Activated CD4-positive, alpha-beta T cell treated with anti-CD3 and anti-CD28 coated beads, Interleukin-10, Interleukin-2, amounts not matched to agents 100 ng/mL and 50 ng/mL, durations not matched to agents 16 hours and 8 hours (primary cell): Measurements from ENCODE around the gene LRP10.
A peak's percentile ranks its signal among the peaks of the same experiment; 100 is the strongest.
"Not testable (repeated sequence)": the region's sequence is repeated elsewhere in the genome, so short reads cannot be mapped to it uniquely, and the experiment has no call there.

ENCODE experiments used
- DNase-seq: peaks from one replicate; pipeline ENCODE4 v3.0.0-alpha.2; 2020

LRP10 gene

GRCh38 chr14:22844221-22845102 is 27.1 kb upstream of the LRP10 start:
- DNase-seq: no peak

DNA sequence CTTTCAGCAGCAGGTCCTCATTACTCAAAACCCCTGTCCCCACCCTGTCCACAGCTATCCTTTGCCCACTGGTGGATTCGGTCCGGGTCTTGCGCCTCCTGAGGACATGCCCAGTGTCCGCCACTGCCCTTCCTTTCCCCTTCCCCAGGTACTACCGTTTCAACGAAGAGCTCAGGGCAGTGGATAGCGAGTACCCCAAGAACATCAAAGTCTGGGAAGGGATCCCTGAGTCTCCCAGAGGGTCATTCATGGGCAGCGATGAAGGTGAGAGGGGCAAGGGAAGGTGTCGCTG is 26.5 kb upstream of the LRP10 start:
- DNase-seq: no peak

GRCh38 chr14:22845821-22846625 is 25.5 kb upstream of the LRP10 start:
- no peak for DNase-seq

DNA sequence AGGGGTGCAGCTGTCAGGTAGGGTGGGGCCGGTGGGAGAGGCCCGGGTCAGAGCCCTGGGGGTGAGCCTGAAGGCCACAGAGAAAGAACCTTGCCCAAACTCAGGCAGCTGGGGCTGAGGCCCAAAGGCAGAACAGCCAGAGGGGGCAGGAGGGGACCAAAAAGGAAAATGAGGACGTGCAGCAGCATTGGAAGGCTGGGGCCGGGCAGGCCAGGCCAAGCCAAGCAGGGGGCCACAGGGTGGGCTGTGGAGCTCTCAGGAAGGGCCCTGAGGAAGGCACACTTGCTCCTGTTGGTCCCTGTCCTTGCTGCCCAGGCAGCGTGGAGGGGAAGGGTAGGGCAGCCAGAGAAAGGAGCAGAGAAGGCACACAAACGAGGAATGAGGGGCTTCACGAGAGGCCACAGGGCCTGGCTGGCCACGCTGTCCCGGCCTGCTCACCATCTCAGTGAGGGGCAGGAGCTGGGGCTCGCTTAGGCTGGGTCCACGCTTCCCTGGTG is 24.7 kb upstream of the LRP10 start:
- no peak for DNase-seq

- DNase-seq: no peak
These were observed 23.7 kb upstream of the LRP10 start for GRCh38 chr14:22847661-22848341.

DNA sequence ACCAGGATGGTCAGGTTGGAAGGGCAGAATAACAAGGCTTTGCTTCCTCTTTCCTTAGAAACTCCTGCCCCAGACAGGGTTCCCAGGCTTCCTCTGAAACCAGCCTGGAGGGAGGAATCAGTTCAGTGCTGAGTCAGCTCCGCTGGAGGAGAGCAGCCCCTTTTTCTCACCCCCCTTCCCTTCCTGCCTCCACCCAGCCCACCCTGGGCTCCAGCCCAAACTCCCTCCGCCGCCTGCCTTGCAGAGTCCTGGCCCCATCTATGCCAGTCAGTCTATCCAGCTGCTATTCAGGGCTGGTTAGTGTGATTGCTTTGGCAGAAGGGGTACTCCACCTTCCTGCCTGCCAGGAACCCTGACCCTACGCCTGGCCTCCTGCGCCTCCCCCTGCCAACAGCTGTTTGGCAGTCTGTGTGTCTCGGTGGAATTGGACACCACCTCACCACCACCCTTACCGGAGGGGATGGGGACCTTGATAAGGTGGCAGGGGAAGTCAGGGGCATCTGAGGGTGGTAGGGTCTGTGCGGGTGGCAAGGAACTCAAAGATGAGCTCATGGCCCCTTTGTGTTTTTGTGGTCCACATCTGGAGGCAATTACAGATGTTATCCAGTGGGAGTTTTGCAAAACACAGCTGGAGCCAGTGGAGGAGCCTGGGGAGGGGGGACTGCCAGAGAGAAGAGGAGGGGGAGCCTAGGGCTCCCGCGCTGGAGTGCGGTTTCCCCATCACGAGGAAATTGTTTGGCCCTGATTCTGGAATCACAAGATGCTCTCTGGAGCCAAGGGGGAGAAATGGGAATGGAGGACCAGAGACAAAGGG is 23.0 kb upstream of the LRP10 start:
- DNase-seq: no peak

GRCh38 chr14:22849212-22849819 is 22.2 kb upstream of the LRP10 start:
- no peak for DNase-seq

DNA sequence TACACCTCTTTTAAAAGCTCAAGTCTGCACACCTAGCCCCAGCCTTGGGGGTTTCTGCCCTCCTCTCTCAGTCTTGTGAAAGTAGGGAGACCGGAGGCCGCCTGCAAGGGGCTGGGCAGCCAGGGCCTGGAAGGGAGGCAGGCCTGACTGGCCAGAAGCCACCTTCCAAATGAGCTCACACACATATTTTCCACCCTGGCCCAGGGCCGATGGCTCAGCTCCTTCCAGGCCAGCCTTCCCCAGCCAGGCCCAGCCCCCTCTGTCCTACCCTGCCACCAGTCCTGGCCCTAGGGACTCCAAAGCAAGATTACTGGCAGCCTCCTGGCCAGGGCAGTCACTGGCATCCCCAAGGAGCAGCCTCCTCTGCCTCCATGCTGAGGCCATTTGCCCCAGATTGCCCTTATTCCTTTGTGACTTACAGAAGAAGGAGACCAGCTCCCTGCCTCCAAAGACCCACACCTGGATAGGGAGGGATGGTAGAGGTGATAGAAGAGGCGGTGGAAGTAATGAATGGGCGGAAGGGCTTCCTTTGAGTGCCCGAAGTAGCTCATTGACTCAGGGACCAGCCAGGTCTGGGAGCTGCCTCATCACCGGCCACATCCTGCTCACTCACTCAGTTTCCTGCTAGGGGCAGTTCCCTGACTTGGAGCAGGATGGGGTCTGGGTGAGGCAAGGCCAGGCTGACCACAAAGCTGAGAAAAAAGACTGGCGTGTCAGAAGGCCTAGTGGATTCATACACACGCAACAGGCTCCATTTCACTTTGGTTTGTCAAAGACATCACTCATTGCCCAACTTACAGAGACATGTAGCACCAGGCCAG is 20.4 kb upstream of the LRP10 start:
- peak; percentile 84 for DNase-seq

DNA sequence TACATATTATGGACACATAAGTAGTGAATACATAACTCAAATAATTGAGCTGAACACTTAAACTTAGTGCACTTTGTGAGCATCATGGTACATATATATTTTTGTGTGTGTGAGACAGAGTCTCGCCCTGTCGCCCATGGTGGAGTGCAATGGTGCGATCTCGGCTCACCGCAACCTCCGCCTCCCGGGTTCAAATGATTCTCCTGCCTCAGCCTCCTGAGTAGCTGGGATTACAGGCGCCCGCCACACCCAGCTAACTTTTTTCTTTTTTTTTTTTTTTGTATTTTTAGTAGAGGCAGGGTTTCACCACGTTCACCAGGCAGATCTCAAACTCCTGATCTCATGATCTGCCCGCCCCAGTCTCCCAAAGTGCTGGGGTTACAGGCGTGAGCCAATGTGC is 19.4 kb upstream of the LRP10 start:
- DNase-seq: not testable (repeated sequence)

DNA sequence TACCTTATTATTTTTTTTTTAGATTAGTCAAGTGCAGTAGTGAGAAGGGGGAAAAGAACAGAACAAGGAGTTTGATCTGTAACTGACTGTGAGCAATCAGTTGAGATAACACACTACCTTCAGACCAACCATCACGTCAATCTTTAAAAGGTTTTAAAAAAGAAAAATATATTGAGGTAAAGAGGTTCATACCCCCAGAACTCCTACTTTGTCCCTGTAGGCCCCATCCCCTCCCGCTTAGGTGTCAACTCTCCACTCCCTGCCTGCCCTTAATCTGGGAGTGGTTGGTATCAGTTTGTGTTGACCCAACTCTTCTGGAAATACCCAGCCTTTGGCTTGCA is 19.0 kb upstream of the LRP10 start:
- DNase-seq: no peak

GRCh38 chr14:22852940-22853767 is 18.4 kb upstream of the LRP10 start:
- peak; percentile 91 for DNase-seq

DNA sequence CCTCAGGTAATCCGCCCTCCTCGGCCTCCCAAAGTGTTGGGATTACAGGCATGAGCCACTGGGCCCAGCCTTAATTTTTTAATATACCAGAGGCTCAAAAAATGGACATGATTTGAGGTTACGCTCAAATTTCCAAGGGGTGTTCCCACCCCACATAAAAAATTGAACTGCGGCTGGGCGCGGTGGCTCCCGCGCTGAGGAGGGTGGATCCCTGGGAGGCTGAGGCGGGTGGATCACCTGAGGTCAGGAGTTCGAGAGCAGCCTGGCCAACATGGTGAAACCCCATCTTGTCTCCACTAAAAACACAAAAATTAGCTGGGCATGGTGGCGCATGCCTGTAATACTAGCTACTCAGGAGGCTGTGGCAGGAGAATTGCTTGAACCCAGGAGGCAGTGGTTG is 17.2 kb upstream of the LRP10 start:
- DNase-seq: not testable (repeated sequence)

DNA sequence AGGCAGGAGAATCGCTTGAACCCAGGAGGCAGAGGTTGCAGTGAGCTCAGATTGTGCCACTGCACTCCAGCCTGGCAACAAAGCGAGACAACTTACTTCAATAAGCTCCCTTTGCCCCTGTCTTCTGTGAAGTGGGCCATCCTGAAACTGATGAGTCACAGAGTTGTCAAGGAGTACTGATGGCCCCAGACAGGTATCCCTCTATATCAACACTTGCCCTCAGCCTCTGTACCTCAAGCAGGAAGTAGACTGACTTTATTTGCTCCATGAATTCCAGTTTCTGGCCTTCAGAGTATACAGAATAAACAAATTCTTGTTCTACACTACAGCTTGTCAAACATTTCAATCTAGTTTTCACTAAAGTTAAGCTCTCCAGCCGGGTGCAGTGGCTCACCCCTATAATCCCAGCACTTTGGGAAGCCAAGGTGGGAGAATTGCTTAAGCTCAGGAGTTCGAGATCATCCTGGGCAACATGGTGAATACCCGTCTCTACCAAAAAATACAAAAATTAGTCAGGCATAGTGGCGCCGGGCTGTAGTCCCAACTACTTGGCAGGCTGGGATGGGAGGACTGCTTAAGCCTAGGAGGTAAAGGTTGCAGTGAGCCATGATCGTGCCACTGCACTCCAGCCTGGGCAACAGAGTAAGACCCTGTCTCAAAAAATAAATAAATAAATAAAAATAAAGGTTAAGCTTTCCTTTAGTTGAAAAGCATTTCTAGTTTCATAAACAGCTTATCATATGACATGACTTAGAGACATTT is 16.4 kb upstream of the LRP10 start:
- peak; percentile 51 for DNase-seq

DNA sequence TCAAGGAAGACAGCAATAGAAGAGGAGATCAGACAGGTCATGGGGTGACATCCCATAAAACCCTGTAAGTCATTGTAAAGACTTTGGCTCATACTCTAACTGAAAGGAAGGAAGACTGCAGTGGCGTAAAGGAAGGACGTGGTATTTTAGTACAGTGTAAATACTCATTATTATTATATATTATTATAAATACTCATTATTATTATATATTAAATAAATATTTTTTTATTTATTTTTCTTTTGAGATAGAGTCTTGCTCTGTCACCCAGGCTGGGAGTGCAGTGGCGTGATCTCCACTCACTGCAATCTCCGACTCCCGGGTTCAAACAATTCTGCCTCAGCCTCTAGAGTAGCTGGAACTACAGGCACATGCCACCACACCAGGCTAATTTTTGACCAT is 15.1 kb upstream of the LRP10 start:
- DNase-seq: no peak

DNA sequence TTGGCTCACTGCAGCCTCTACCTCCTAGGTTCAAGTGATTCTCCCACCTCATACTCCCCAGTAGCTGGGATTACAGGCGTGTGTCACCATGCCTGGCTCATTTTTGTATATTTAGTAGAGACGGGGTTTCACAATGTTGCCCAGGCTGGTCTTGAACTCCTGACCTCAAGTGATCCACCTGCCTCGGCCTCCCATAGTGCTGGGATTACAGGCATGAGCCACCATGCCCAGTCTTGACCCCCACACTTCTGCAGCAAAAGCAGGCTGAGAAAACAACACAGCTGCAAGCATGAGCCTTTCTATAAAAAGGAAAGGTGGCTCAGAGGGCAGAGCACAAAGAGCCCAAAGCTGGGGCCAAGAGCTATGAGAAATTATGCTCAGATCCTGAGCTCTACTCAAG is 11.2 kb upstream of the LRP10 start:
- not testable (repeated sequence) for DNase-seq

GRCh38 chr14:22861651-22862050 is 9.9 kb upstream of the LRP10 start:
- no peak for DNase-seq

DNA sequence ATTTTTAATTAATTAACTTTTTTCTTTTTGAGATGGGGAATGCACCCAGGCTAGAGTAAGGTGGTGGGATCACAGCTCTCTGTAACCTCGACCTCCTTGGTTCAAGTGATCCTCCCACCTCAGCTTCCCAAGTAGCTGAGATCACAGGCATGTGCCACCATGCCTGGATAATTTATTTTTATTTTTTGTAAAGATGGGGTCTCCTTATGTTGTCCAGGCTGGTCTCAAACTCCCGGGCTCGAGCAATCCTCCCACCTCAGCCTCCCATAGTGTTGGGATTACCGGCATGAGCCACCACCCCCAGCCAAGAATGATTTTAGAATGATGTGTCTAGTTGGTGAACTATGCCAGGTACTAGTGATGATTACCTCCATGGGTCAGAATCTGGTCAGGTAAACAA is 6.6 kb upstream of the LRP10 start:
- no peak for DNase-seq

GRCh38 chr14:22865424-22866405 is 5.8 kb upstream of the LRP10 start:
- DNase-seq: peak; percentile 19
